ENCODE results near the gene SMYD3.
"Not testable (repeated sequence)": the region's sequence is repeated elsewhere in the genome, so short reads cannot be mapped to it uniquely, and the experiment has no call there.

The SMYD3 gene

DNA sequence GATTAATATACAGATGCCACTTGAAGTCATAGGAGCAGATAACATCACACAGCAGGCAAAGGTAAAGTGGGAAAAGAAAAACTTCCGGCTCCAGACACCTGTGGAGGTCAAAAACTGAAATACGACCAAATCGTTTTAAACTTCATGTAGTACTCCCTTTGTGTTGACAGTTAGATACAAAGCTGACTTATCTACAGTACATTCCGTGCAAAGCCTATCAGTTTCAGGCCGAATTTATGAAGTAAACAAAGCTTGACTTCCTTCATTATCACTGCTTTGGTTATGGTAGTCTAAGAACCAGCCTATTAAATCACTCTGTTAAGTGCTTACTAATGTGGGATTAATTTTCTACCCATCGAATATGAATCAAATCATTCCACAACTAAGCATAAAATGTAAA lies 156.3 kb downstream of the SMYD3 start:
- no peak for DNase-seq

DNA sequence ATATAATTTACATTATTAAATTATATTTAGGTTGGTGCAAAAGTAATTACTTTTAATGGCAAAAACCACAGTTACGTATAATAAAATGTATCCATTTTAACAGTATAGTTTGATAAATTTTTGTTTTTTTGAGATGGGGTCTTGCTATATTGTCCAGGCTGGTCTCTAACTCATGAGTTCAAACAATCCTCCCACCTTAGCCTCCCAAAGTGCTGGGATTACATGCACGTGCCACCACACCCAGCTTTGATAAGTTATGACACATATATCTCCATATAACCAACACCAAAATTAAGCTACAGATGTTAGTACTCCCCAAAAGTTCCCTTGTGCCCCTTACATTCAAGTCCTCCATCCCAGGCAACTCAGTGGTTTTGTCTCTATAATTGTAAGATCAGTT lies 163.1 kb downstream of the SMYD3 start:
- no peak for DNase-seq

GRCh38 chr1:246343251-246343650 lies 163.8 kb downstream of the SMYD3 start:
- no peak for DNase-seq

DNA sequence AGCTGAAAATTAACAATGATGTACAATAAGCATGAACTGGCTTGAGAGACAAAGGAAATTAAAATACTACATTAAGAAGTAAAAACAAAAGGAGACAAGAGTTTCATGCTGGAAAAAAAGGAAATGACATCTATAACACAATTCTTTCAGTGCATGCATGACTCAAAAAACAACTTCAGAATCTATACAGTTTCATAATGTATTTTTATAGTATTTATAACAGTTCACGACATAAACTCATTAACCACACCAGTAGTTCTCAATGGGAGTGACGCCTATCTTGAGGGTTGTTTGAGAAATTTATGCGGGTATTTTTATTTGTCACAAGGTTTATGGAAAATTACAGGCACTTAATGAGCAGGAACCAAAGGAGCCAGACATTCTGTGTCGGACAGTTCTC lies 168.5 kb downstream of the SMYD3 start:
- no peak for DNase-seq

DNA sequence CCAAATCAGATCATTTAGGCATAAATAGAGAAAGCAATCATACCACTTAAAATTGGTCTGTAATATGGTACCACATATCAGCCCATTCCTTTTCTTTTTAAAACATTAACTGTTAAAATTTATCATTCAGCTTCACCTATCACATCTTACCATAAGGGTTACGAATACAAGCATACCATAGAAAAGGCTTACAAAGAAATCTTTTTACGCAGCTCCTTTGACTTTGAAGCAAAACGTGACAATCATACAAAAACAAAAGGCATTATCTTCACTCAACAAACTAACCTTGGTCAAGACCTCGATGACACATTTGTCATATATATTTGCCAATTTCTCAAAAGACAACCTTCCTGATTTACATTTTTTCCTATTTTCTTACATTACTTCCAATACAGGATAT lies 169.0 kb downstream of the SMYD3 start:
- DNase-seq = no peak

- no peak for DNase-seq
Observed at GRCh38 chr1:246335151-246335550, 171.9 kb downstream of the SMYD3 start.

DNA sequence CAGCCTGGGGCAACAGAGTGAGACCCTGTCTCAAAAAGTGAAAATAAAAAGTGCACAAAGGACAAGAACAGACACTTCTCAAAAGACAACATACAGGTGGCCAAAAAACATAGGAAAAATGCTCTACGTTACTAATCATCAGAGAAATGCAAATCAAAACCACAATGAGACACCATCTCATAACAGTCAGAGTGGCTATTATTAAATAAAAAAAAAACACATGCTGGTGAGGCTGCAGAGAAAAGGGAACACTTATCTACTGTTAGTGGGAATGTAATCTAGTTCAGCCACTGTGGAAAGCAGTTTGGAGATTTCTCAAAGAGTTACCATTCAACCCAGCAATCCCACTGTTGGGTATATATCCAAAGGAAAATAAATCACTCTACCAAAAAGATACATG lies 173.2 kb downstream of the SMYD3 start:
- DNase-seq = no peak

GRCh38 chr1:246332078-246332477 lies 175.0 kb downstream of the SMYD3 start:
- no peak for DNase-seq

DNA sequence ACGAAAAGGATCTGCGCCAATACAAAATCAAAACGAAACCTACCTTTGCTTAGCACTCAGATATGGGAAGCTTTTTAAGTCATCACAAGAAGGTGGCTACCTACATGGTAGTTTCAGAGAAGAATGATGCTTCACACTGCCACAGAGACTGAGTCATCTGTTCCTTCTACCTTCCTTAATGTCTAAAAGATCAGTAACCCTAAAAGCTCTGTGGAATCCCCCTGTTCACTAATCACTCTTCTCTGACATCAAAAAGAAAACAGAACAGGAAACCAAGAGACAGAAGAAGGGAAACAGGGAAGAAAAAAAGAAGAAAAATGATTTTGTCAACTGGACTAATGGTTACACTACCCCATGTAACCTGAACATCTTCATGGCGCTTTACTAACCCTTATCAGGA lies 177.2 kb downstream of the SMYD3 start:
- no peak for DNase-seq

DNA sequence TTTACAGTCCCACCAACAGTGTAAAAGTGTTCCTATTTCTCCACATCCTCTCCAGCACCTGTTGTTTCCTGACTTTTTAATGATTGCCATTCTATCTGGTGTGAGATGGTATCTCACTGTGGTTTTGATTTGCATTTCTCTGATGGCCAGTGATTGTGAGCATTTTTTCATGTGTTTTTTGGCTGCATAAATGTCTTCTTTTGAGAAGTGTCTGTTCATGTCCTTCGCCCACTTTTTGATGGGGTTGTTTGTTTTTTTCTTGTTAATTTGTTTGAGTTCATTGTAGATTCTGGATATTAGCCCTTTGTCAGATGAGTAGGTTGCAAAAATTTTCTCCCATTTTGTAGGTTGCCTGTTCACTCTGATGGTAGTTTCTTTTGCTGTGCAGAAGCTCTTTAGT lies 177.8 kb downstream of the SMYD3 start:
- DNase-seq = not testable (repeated sequence)

GRCh38 chr1:246324711-246325110 lies 182.4 kb downstream of the SMYD3 start:
- DNase-seq = peak; percentile 43

DNA sequence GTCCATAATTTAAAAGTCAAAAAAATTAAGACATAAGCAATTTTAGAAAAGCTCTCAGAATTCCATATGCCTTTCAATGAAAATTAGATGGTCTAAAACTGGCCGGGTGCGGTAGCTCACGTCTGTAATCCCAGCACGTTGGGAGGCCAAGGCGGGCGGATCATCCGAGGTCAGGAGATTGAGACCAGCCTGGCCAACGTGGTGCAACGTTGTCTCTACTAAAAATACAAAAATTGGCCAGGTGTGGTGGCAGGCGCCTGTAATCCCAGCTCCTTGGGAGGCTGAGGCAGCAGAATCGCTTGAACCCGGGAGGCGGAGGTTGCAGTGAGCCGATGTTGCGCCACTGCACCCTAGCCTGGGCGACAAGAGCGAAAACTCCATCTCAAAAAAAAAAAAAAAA lies 183.0 kb downstream of the SMYD3 start:
- DNase-seq = not testable (repeated sequence)

- DNase-seq = no peak
Observed at GRCh38 chr1:246320286-246320685, 186.8 kb downstream of the SMYD3 start.

DNA sequence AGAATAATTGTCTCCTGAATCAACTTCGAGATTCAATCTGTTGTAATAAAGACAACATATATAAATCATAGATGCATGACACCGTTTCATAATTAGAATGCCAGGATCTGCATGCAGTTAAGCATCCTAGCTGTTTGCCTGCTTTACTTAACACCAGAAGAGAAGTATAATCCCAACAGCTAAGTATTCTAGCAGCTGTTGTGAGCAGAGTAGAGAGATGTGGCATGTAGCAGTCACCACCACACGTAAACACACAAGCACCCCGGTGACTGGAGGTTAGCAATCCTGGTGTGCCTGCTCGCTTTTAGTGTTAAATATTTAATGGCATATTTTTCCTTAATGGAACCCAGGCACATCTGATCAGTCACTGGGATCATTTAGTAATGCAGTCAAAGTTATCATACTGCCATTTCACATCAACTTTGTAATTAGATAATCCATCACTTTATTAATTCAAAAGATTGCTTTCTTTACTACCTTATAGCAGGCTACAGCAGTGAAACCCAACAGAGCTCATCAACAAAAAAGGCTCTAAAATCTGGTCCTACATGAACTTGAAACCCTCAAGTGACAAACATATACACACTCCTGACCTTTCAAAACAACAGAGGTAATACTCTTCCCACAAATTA lies 187.9 kb downstream of the SMYD3 start:
- DNase-seq = no peak

DNA sequence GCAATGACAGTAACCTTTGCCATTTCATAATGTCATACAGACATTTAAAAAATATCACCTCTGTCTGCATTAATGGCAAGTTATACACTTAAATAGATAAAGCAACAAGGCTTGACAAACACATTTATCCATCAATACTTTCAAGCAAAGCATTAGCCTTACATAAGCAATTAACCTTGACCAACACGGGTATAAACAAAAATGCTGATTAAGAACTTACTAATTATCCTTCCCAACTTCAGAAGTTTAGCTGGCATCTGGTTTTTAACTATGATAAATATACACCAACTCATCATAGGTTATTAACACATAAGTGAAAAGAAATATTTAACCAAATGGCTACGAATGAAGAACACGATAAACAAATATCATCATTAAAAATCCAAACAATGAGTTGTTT lies 188.5 kb downstream of the SMYD3 start:
- no peak for DNase-seq

DNA sequence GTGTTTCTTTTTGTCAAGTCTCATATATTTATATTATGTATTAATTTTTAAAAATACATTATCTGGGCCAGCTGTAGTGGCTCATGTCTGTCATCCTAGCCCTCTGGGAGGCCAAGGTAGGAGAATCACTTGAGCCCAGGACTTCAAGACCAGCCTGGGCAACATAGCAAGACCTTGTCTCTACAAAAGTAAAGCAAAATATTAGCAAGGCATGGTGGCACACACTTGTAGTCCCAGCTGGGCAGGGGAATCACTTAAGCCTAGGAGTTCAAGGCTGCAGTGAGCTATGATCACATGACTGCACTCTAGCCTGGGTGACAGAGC lies 189.1 kb downstream of the SMYD3 start:
- no peak for DNase-seq

- DNase-seq = peak; percentile 53
Observed at GRCh38 chr1:246317332-246318035, 189.6 kb downstream of the SMYD3 start.

GRCh38 chr1:246311461-246311860 lies 195.6 kb downstream of the SMYD3 start:
- no peak for DNase-seq

DNA sequence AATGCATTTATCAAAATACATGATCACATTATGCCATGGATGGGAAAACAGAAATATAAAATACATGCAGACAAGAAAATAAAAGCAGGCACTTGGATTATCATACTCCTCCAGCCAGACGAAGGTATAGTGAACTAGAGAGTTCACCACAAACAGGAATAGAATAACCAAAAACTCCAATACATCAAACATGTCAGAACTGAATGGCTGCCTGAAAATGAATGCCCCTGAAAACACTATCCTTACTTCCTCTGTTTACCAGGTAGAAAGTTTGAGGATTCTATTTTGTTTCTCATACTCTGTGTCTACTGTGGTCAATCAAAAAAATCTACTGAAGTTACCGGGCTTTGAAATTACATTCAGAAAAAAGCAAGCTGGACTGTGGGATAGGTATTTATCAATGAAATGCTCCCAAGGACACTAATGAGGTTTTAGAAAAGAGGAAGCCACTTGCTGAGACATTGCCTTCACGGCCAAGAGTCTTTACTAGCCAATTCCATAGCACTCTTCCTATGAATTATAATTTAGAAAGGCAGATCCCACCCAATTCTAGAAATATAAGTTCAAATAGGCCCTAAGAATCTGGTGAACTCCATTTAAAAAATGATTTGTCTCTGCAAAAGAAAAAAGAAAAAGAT lies 197.7 kb downstream of the SMYD3 start:
- DNase-seq = no peak

- no peak for DNase-seq
Observed at GRCh38 chr1:246308533-246309075, 198.5 kb downstream of the SMYD3 start.

- DNase-seq = peak; percentile 30
Observed at GRCh38 chr1:246306415-246307037, 200.6 kb downstream of the SMYD3 start.

GRCh38 chr1:246304484-246305259 lies 202.4 kb downstream of the SMYD3 start:
- no peak for DNase-seq

All from fibroblast of skin of scalp (primary cell).